Ascending aorta (tissue), 2 donors: ENCODE measurements around the gene VWC2L. TPM values are rescaled to one million over a fixed set of nuclear protein-coding genes. Genes with fewer than 3 reads are reported as not detected.

ENCODE experiments used
- DNase-seq, 2 donors: peaks; one replicate each; pipeline ENCODE4 v3.0.0-alpha.2; 2019; ENCODE audit warnings: low spot score in 2 of 2
- H3K27ac ChIP-seq, 2 donors: fragments of 200-600 bp; sonication (generic); one replicate each; pipeline ENCODE4 v1.5.1; 2016 to 2017; ENCODE audit warnings: mild to moderate bottlenecking in 1 of 2
- H3K27me3 ChIP-seq: fragments of 200-600 bp; sonication (generic); one replicate; pipeline ENCODE4 v1.5.1; 2017
- H3K36me3 ChIP-seq, 2 donors: fragments of 200-600 bp; sonication (generic); one replicate each; pipeline ENCODE4 v1.5.1; 2016
- H3K4me1 ChIP-seq, 2 donors: fragments of 200-600 bp; sonication (generic); one replicate each; pipeline ENCODE4 v1.5.1; 2016 to 2017; ENCODE audit warnings: mild to moderate bottlenecking in 1 of 2
- H3K4me3 ChIP-seq, 2 donors: fragments of 200-600 bp; sonication (generic); one replicate each; pipeline ENCODE4 v1.5.1; 2016 to 2017; ENCODE audit warnings: mild to moderate bottlenecking in 1 of 2
- H3K9me3 ChIP-seq, 2 donors: fragments of 200-600 bp; sonication (generic); one replicate each; pipeline ENCODE4 v1.5.1; 2016
- intact Hi-C: fragments of 100-400 bp; cut with DNase I; formaldehyde crosslinking; loops from one replicate; pipeline ENCODE4 v1.15.1; 2023
- total RNA-seq: library from RNA; depleted of rRNA; stranded (reverse); fragments of >200 nt; gene quantifications from one replicate; pipeline ENCODE4 v1.1.0, GENCODE V29; 2016
- TF ChIP-seq, protein P1 (sequence below), 3 experiments: fragments of 200-600 bp in 2 of 3; fragments of 450-650 bp in 1 of 3; sonication (generic) in 2 of 3; IDR thresholded peaks; one replicate each; pipeline ENCODE4 v1.5.1; 2016 to 2019; ENCODE audit warnings: antibody characterized with exemption in 3 of 3, mild to moderate bottlenecking in 1 of 3, moderate library complexity in 1 of 3

VWC2L gene
- total RNA-seq, 1 donor from 2014 or later: not detected

DNA sequence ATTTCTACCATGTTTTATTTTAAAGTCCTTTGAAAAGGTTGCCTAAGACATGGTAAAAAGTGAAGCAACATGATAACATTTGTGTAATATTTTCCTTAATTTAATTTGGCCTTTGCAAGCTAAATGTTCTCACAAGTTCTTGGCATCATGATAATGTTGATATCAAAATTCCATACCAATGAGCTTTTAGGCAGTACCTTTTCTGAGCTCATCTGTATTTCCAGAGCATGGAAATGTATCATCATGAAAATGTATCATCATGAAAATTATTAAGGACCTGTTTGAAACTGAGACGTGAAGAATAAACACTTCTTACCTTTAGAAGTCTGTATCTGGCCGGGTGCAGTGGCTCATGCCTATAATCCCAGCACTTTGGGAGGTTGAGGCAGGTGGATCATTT is 73.8 kb downstream of the VWC2L start:
- no peaks in the 10 kb centered on the region for H3K36me3 ChIP-seq
- no peak overlapping the region for H3K4me3 ChIP-seq
- no peaks in the 10 kb centered on the region for H3K27me3 ChIP-seq
- TF ChIP-seq, protein P1, sequence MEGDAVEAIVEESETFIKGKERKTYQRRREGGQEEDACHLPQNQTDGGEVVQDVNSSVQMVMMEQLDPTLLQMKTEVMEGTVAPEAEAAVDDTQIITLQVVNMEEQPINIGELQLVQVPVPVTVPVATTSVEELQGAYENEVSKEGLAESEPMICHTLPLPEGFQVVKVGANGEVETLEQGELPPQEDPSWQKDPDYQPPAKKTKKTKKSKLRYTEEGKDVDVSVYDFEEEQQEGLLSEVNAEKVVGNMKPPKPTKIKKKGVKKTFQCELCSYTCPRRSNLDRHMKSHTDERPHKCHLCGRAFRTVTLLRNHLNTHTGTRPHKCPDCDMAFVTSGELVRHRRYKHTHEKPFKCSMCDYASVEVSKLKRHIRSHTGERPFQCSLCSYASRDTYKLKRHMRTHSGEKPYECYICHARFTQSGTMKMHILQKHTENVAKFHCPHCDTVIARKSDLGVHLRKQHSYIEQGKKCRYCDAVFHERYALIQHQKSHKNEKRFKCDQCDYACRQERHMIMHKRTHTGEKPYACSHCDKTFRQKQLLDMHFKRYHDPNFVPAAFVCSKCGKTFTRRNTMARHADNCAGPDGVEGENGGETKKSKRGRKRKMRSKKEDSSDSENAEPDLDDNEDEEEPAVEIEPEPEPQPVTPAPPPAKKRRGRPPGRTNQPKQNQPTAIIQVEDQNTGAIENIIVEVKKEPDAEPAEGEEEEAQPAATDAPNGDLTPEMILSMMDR (IDR thresholded peaks at IDR 0.05): no peak
- no peaks in the 10 kb centered on the region for H3K4me1 ChIP-seq
- H3K27ac ChIP-seq: peak overlapping the region in 1 of 2 donors; percentile 27
- intact Hi-C loops: no loop called here
- no peaks in the 10 kb centered on the region for H3K9me3 ChIP-seq
- no peak for DNase-seq

DNA sequence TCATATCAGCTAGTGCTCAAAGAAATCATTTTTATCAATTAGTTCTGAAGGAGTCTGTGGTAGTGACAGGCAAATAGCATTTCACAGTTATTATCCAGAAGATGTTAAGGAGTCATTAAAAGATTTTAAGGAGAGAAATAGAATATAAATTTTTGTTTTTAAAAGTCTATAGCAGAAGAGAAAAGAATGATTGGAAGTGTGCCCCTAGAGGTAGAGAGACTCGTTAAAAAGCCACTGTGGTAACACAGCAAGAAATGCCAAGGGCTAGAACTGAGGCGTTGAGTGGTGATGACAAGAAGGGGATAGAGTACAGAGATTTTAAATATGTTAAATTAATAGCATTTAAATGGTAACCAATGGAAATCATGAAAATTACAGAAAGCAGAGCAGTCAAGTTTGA is 78.3 kb downstream of the VWC2L start:
- no peak for DNase-seq
- no peaks in the 10 kb centered on the region for H3K4me1 ChIP-seq
- TF ChIP-seq, protein P1 (IDR thresholded peaks at IDR 0.05): no peak
- no peaks in the 10 kb centered on the region for H3K27me3 ChIP-seq
- H3K4me3 ChIP-seq: no peak overlapping the region
- no peaks in the 10 kb centered on the region for H3K36me3 ChIP-seq
- no peaks in the 10 kb centered on the region for H3K9me3 ChIP-seq
- no peak overlapping the region for H3K27ac ChIP-seq
- intact Hi-C loops: no loop called here

DNA sequence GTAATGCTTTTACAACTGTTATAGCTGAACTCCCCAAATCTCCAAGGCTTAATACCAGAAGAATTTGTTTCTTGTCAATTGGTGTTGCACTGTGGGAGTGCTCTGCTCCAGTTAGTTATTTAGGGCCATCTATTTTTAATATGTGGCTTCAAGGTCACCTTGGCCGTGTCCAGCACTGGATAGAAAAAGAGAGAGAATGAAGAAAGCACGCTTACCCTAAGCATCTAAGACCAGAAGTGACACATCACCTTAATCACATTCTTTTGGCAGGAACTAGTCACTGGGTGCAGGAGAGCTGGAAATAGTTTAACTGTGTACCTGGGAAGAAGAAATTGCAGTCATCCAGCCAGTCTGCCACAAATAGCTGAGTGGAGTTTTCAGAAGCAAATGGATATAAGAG is 78.8 kb downstream of the VWC2L start:
- Histone ChIP-seq H3K36me3 (no peaks in the 10 kb centered on the region), H3K27me3 (no peaks in the 10 kb centered on the region), H3K9me3 (no peaks in the 10 kb centered on the region), H3K4me1 (no peaks in the 10 kb centered on the region), H3K27ac (no peak overlapping the region), H3K4me3 (no peak overlapping the region)
- TF ChIP-seq, protein P1 (IDR thresholded peaks at IDR 0.05): no peak
- no peak for DNase-seq
- intact Hi-C loops: no loop called here

DNA sequence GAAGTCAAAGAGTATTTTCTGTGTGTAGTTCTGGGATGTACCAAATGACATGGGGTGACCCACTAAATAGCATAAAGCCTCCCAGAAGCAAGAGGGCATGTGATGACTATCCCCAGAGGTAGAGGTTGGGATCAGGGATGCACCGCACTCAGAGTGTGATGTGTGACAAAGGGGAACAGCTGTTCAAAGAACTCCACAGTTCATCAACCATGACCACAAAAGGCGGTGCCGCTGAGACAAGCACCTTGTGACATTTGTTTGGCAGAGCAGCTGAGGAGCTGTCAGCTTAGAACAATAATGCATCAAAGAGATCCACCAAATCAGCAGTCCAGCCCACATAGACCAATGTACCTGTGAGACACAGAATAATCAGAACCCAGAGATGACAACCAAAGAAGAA is 81.3 kb downstream of the VWC2L start:
- DNase-seq: no peak
- Histone ChIP-seq H3K27me3 (no peaks in the 10 kb centered on the region), H3K27ac (no peak overlapping the region), H3K4me1 (peaks cover 0 to 2% of the 10 kb centered on the region in 2 donors), H3K4me3 (no peak overlapping the region), H3K36me3 (no peaks in the 10 kb centered on the region), H3K9me3 (no peaks in the 10 kb centered on the region)
- TF ChIP-seq, protein P1 (IDR thresholded peaks at IDR 0.05): no peak
- intact Hi-C loops: no loop called here

DNA sequence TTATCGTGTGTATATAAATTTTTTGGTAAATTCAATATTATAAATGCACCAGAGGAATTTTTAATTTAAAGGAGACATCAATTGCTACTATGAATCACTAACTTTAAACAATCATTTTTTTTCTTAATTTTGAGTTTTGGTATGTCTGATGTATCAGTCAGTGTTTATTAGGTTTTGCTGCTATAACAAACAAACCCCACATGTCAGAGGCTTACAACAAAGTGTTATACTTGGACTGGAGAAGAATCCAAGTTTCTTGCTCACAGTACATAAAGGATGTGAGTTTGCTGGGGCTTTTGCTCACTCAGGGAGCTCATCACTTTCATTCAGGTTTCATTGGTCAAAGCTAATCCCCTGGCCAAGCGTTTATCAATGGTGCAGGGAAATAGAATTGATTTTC is 81.8 kb downstream of the VWC2L start:
- Histone ChIP-seq H3K9me3 (no peaks in the 10 kb centered on the region), H3K27ac (no peak overlapping the region), H3K36me3 (no peaks in the 10 kb centered on the region), H3K4me3 (no peak overlapping the region), H3K4me1 (peaks cover 0 to 2% of the 10 kb centered on the region in 2 donors), H3K27me3 (no peaks in the 10 kb centered on the region)
- TF ChIP-seq, protein P1 (IDR thresholded peaks at IDR 0.05): no peak
- intact Hi-C loops: no loop called here
- no peak for DNase-seq

DNA sequence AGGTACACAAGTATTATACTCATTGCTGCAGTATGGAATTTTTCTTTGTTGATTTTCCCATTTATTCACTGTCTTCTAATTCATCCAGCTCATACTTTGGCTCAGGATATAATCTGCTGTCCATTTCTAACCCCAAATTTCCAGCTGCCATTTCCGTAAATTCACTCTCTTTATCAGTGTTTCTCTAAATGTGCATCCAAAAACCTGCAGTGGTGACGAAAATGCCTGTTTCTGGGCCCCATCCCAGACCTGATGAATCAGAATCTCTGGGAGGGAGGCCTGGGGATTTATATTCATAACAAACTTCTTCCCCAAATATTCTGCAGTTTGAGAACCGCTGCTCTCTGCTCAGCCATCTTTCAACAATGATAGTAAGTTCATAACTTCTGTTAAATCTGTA is 86.6 kb downstream of the VWC2L start:
- Histone ChIP-seq H3K27ac (peak overlapping the region in 1 of 2 donors; percentile 39), H3K9me3 (no peaks in the 10 kb centered on the region), H3K4me1 (peaks cover 0 to 6% of the 10 kb centered on the region in 2 donors), H3K27me3 (no peaks in the 10 kb centered on the region), H3K4me3 (no peak overlapping the region), H3K36me3 (no peaks in the 10 kb centered on the region)
- intact Hi-C loops: no loop called here
- DNase-seq: peak in 1 of 2 donors; percentile 64
- TF ChIP-seq, protein P1 (IDR thresholded peaks at IDR 0.05): no peak
